Progenitor cell of endocrine pancreas (in vitro differentiated cells): Measurements from ENCODE around the gene RIMKLA. TPM values are rescaled to one million over a fixed set of nuclear protein-coding genes. Genes with fewer than 3 reads are reported as not detected.

Experiments
- DNase-seq: peaks from one replicate; pipeline ENCODE4 v3.0.0; 2021; ENCODE audit warnings: low spot score; ENCODE audit not compliant: unreplicated experiment
- H3K27ac Mint-ChIP-seq: 2 replicates; pipeline ENCODE4 v1.8.0; 2021; ENCODE audit warnings: mild to moderate bottlenecking, moderate library complexity, mixed read lengths
- H3K27me3 Mint-ChIP-seq: 2 replicates; pipeline ENCODE4 v1.8.0; 2021; ENCODE audit warnings: mixed read lengths
- H3K36me3 Mint-ChIP-seq: 2 replicates; pipeline ENCODE4 v1.8.0; 2022; ENCODE audit warnings: mixed read lengths; ENCODE audit not compliant: insufficient read depth
- H3K4me1 Mint-ChIP-seq: 2 replicates; pipeline ENCODE4 v1.8.0; 2021; ENCODE audit warnings: low read depth, mixed read lengths
- H3K4me3 Mint-ChIP-seq: 2 replicates; pipeline ENCODE4 v1.8.0; 2021; ENCODE audit warnings: low read depth, mild to moderate bottlenecking, moderate library complexity, mixed read lengths
- H3K9me3 Mint-ChIP-seq: 2 replicates; pipeline ENCODE4 v1.8.0; 2021; ENCODE audit warnings: low read depth, mixed read lengths
- CTCF ChIP-seq: fragments of 200-600 bp; sonication (generic); IDR thresholded peaks from one replicate; pipeline ENCODE4 v1.5.0; 2021; ENCODE audit warnings: antibody characterized with exemption, mild to moderate bottlenecking; ENCODE audit not compliant: unreplicated experiment
- total RNA-seq: library from RNA; stranded (reverse); gene quantifications from 2 replicates; pipeline ENCODE4 v1.2.1, GENCODE V29; 2021

The RIMKLA gene
- total RNA-seq, 1 donor from 2014 or later: 3.9 TPM

- no peak overlapping the region for H3K4me3 Mint-ChIP-seq
- H3K27me3 Mint-ChIP-seq: peaks cover 3% of the 10 kb centered on the region
- no peak for TF ChIP-seq CTCF
- no peaks in the 10 kb centered on the region for H3K9me3 Mint-ChIP-seq
- no peak for DNase-seq
- no peaks in the 10 kb centered on the region for H3K36me3 Mint-ChIP-seq
- peaks cover 14% of the 10 kb centered on the region for H3K4me1 Mint-ChIP-seq
- H3K27ac Mint-ChIP-seq: no peak overlapping the region
Observed at GRCh38 chr1:42364542-42364941, 16.1 kb upstream of the RIMKLA start.

GRCh38 chr1:42365118-42365517 lies 15.5 kb upstream of the RIMKLA start:
- no peaks in the 10 kb centered on the region for H3K9me3 Mint-ChIP-seq
- no peak for DNase-seq
- H3K36me3 Mint-ChIP-seq: no peaks in the 10 kb centered on the region
- peaks cover 2% of the 10 kb centered on the region for H3K27me3 Mint-ChIP-seq
- H3K4me1 Mint-ChIP-seq: peaks cover 16% of the 10 kb centered on the region
- TF ChIP-seq CTCF: no peak
- no peak overlapping the region for H3K27ac Mint-ChIP-seq
- no peak overlapping the region for H3K4me3 Mint-ChIP-seq

GRCh38 chr1:42368096-42368795 lies 12.3 kb upstream of the RIMKLA start:
- Mint-ChIP-seq H3K27me3 (peaks cover 10% of the 10 kb centered on the region), H3K36me3 (no peaks in the 10 kb centered on the region), H3K4me1 (peaks cover 16% of the 10 kb centered on the region), H3K27ac (peak overlapping the region; percentile 15), H3K4me3 (no peak overlapping the region), H3K9me3 (no peaks in the 10 kb centered on the region)
- DNase-seq: no peak
- no peak for TF ChIP-seq CTCF

GRCh38 chr1:42369471-42369870 lies 11.1 kb upstream of the RIMKLA start:
- H3K4me3 Mint-ChIP-seq: no peak overlapping the region
- DNase-seq: no peak
- H3K4me1 Mint-ChIP-seq: peaks cover 16% of the 10 kb centered on the region
- no peak overlapping the region for H3K27ac Mint-ChIP-seq
- no peaks in the 10 kb centered on the region for H3K9me3 Mint-ChIP-seq
- no peaks in the 10 kb centered on the region for H3K36me3 Mint-ChIP-seq
- H3K27me3 Mint-ChIP-seq: peaks cover 10% of the 10 kb centered on the region
- TF ChIP-seq CTCF: no peak

GRCh38 chr1:42370876-42371549 lies 9.6 kb upstream of the RIMKLA start:
- Mint-ChIP-seq H3K27ac (no peak overlapping the region), H3K4me1 (peaks cover 16% of the 10 kb centered on the region), H3K27me3 (peaks cover 10% of the 10 kb centered on the region), H3K36me3 (no peaks in the 10 kb centered on the region), H3K9me3 (no peaks in the 10 kb centered on the region), H3K4me3 (no peak overlapping the region)
- no peak for DNase-seq
- no peak for TF ChIP-seq CTCF
